ELR (cell line): ENCODE measurements around the gene NLGN3.

Experiments
- DNase-seq: peaks from one replicate; pipeline ENCODE4 v3.0.0-alpha.2; 2015; ENCODE audit warnings: low read depth

The NLGN3 gene

DNA sequence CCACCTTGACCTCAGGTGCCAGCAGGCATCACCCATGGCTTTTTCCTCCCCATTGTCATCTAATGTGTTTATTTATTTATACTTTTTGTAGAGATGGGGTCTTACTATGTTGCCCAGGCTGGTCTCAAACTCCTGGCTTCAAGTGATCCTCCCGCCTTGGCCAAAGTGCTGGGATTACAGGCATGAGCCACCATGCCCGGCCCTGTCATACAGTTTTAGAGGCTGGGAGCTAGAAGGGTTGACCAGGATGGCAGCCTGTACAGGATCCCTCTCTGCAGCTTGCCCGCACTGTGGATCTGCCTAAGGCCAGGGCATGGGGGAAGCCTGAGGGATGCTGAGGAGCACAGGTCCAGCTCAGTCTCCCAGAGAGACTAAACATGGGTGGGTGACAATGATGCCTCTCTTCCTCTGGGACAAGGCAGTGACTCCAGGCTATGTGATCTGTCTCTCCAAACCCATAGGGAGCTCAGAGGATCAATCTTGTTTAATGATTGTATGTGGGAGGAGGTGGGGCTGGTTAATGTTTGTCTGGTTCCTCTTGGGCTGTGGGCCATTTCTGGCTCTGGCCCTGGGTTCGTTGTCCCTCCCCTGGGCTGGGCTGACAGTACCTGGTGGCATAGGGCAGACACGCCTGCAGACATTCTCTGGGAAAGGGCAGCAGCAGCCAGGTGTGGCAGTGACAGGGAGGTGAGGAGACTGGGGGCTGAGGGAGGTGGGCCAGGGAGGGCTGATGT, 70.1 kb downstream of the NLGN3 start:
- no peak for DNase-seq

DNA sequence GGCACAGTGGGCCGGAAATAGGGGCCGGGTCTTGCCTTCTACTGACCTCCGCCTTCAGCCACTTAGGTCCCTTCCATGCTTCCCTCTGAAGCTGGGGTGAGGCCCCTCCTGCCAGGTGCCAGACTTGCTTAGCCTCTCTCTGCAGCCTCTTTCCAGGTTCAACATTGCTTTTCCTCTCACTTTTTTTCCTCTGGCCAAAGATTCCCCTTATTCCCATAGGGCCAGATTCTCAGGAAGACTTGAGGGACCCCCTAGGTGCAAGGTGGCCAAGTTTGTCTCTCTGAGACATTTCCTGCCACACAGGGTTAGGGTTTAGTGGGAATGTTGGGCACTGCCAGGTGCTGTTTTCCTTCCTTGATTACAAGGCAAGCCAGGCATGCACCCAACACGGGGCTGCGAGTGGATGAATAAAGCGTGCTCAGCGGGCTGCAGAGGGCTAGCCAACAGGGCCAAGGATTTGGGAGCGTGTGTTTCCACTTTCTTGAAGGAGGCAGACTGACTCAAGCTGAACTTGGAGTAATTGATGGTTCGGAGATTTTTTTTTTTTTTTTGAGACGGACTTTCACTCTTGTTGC, 70.8 kb downstream of the NLGN3 start:
- DNase-seq = no peak

DNA sequence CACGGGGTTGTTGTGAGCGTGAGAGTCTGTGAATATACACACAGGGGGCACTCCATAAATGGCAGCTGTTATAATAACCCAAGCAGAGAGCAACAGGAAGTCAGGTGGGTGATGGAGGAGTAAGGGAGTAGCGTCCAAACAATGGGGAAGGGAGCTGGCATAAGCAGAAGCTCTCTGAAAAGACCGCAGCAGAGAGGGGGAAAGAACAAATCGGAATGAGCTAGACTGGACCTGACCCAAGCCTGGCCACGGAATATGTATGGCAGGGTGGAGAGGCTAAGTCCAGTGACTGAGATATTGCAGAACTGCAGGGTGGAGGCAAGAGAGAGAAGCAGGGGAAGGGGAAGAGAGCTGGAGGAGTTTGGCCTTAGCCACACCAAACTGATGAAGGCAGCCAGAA, 71.8 kb downstream of the NLGN3 start:
- no peak for DNase-seq

DNA sequence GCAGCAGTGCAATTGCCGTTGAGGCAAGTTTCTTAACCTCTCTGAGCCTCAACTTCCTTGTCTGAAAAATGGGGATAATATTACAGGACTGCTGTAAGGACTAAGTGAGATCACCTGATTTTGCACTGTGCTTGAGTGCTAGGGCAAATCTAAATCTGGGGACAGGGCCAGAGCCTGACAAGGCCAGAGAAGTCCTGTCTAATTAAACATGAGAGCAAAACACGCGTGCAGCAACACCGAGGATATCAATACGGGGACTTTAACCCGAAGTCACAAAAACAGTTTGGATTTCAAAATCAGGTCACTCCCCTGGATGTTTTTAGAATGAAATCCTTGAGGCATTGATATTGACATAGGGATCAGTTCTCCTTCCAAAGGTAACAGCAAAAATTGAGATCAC, 72.7 kb downstream of the NLGN3 start:
- DNase-seq = no peak
